ENCODE data around the gene TPCN1. TPM values are rescaled to one million over a fixed set of nuclear protein-coding genes. Genes with fewer than 3 reads are reported as not detected.

The TPCN1 gene
- total RNA-seq, 4 donors from 2014 or later, result 85.1 to 1,315 (median 121) TPM

DNA sequence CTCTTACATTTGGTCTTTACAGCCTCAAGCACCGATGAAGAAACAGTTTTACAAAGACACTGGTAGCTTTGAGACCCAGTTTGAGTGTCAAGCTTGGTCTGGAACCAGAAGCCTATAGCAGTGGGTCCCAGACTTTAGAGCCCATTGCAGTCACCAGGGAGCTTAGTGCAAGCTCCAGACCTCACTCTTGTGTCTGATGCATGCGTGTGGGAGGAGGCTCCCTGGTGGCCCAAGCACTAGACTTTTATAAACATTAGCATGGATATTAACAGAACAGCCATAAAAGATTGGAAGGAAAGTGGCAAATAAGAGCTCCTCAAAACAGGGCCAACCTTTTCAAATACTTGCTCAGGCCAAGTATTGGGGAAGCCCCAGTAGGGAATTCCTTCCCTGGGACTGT is 68.1 kb downstream of the TPCN1 start:
- H3K27ac ChIP-seq, result no peak overlapping the region
- 86% methylated on average over 2 of the region's 2 CpGs; no CpG with 5 or more reads in 1 of the 2 donors for WGBS, 2 donors (ENCODE audit: low coverage in 1 of 2)
- H3K27me3 ChIP-seq, result no peaks in the 10 kb centered on the region
- intact Hi-C loops (cut with DNase I; ENCODE audit: low total_unique reads), result no loop called here
- in situ Hi-C loops (cut with MboI; ENCODE audit: low pct_ligation_motif_present in 1 of 4, low pct_unique_long_range_greater_than_20kb in 1 of 4, low sequenced_read_pairs in 3 of 4), result no loop called here
- H3K9me3 ChIP-seq, result no peaks in the 10 kb centered on the region
- H3K36me3 ChIP-seq, result peaks cover 0 to 73% (median 24%) of the 10 kb centered on the region in 4 donors
- no peaks in the 10 kb centered on the region for H3K4me1 ChIP-seq
- DNase-seq, result no peak
- TF ChIP-seq EP300 (IDR thresholded peaks at IDR 0.05; ENCODE audit: low read depth), result no peak
- no peak for TF ChIP-seq POLR2AphosphoS5 (IDR thresholded peaks at IDR 0.05)
- no peak for TF ChIP-seq POLR2A (IDR thresholded peaks at IDR 0.05)
- TF ChIP-seq CTCF (IDR thresholded peaks at IDR 0.05), result no peak
- H3K4me3 ChIP-seq, result no peak overlapping the region

GRCh38 chr12:113290506-113290905 is 69.2 kb downstream of the TPCN1 start:
- Histone ChIP-seq H3K4me3 (no peak overlapping the region), H3K27me3 (no peaks in the 10 kb centered on the region), H3K9me3 (no peaks in the 10 kb centered on the region), H3K27ac (no peak overlapping the region), H3K36me3 (peaks cover 0 to 65% (median 20%) of the 10 kb centered on the region in 4 donors), H3K4me1 (no peaks in the 10 kb centered on the region)
- in situ Hi-C loops (cut with MboI; ENCODE audit: low pct_ligation_motif_present in 1 of 4, low pct_unique_long_range_greater_than_20kb in 1 of 4, low sequenced_read_pairs in 3 of 4), result no loop called here
- no peak for TF ChIP-seq EP300 (IDR thresholded peaks at IDR 0.05; ENCODE audit: low read depth)
- TF ChIP-seq POLR2AphosphoS5 (IDR thresholded peaks at IDR 0.05), result no peak
- TF ChIP-seq POLR2A (IDR thresholded peaks at IDR 0.05), result no peak
- no peak for TF ChIP-seq CTCF (IDR thresholded peaks at IDR 0.05)
- intact Hi-C loops (cut with DNase I; ENCODE audit: low total_unique reads), result no loop called here
- WGBS, 2 donors (ENCODE audit: low coverage in 1 of 2), result 87% methylated on average over 5 of the region's 5 CpGs; no CpG with 5 or more reads in 1 of the 2 donors
- DNase-seq, result no peak

DNA sequence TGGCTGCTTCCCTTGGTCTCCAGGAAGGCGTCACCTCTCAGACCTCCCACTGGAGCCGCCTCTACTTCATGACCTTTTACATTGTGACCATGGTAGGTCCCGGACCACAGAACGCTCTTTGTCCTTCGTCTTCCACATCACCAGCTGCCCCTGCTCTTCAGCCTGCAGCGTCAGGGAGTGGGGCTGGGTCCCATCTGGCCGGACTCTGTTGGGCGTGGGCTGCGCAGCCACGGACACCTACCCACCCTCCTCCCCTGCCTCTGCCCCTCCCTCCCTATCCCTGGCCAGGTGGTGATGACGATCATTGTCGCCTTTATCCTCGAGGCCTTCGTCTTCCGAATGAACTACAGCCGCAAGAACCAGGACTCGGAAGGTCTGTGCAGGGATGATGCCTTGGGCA is 70.3 kb downstream of the TPCN1 start:
- WGBS, 2 donors (ENCODE audit: low coverage in 1 of 2), result 91 to 96% methylated on average over 7 to 17 of the region's 17 CpGs
- TF ChIP-seq CTCF (IDR thresholded peaks at IDR 0.05) (no peak), POLR2A (IDR thresholded peaks at IDR 0.05) (no peak), POLR2AphosphoS5 (IDR thresholded peaks at IDR 0.05) (no peak), EP300 (IDR thresholded peaks at IDR 0.05; ENCODE audit: low read depth) (no peak)
- H3K9me3 ChIP-seq, result no peaks in the 10 kb centered on the region
- in situ Hi-C loops (cut with MboI; ENCODE audit: low pct_ligation_motif_present in 1 of 4, low pct_unique_long_range_greater_than_20kb in 1 of 4, low sequenced_read_pairs in 3 of 4), result no loop called here
- H3K4me3 ChIP-seq, result no peak overlapping the region
- no peaks in the 10 kb centered on the region for H3K27me3 ChIP-seq
- H3K27ac ChIP-seq, result no peak overlapping the region
- intact Hi-C loops (cut with DNase I; ENCODE audit: low total_unique reads), result no loop called here
- H3K36me3 ChIP-seq, result peaks cover 0 to 70% (median 25%) of the 10 kb centered on the region in 4 donors
- DNase-seq, result no peak
- H3K4me1 ChIP-seq, result no peaks in the 10 kb centered on the region

DNA sequence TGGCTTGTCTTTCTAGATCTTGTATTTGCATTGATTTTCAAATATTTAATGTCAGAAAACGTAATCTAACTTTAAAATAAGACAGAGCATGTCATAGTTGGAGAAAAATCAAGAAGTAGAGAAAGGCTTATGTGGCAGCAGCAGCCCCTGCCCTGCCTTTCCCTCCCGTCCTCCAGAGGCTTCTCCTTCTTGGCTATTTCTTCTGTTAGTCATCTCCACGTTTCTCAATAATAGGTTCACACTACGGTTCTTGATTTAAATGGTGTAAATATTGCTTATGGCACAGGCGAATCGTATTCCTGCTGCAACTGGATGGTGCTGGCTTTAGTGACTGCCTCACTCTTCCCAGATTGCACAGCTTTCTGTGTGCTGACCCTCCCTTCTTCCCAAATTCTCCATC is 70.8 kb downstream of the TPCN1 start:
- Histone ChIP-seq H3K36me3 (peaks cover 0 to 66% (median 25%) of the 10 kb centered on the region in 4 donors), H3K9me3 (no peaks in the 10 kb centered on the region), H3K4me3 (no peak overlapping the region), H3K27ac (no peak overlapping the region), H3K4me1 (no peaks in the 10 kb centered on the region), H3K27me3 (no peaks in the 10 kb centered on the region)
- in situ Hi-C loops (cut with MboI; ENCODE audit: low pct_ligation_motif_present in 1 of 4, low pct_unique_long_range_greater_than_20kb in 1 of 4, low sequenced_read_pairs in 3 of 4) (no loop called here), intact Hi-C loops (cut with DNase I; ENCODE audit: low total_unique reads) (no loop called here)
- 65 to 81% methylated on average over 2 to 6 of the region's 6 CpGs for WGBS, 2 donors (ENCODE audit: low coverage in 1 of 2)
- no peak for DNase-seq
- TF ChIP-seq POLR2A (IDR thresholded peaks at IDR 0.05) (no peak), POLR2AphosphoS5 (IDR thresholded peaks at IDR 0.05) (no peak), EP300 (IDR thresholded peaks at IDR 0.05; ENCODE audit: low read depth) (no peak), CTCF (IDR thresholded peaks at IDR 0.05) (no peak)

All from transverse colon (tissue), 4 donors.